NCI-H1105 (cell line): Measurements from ENCODE around the gene TMEM225B.
"Not testable (repeated sequence)": the region's sequence is repeated elsewhere in the genome, so short reads cannot be mapped to it uniquely, and the experiment has no call there.

Experiments
- DNase-seq: peaks from one replicate; lab custom pipeline; 2025; lab: John Stamatoyannopoulos, UW

The TMEM225B gene, protein sequence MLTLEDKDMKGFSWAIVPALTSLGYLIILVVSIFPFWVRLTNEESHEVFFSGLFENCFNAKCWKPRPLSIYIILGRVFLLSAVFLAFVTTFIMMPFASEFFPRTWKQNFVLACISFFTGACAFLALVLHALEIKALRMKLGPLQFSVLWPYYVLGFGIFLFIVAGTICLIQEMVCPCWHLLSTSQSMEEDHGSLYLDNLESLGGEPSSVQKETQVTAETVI

DNA sequence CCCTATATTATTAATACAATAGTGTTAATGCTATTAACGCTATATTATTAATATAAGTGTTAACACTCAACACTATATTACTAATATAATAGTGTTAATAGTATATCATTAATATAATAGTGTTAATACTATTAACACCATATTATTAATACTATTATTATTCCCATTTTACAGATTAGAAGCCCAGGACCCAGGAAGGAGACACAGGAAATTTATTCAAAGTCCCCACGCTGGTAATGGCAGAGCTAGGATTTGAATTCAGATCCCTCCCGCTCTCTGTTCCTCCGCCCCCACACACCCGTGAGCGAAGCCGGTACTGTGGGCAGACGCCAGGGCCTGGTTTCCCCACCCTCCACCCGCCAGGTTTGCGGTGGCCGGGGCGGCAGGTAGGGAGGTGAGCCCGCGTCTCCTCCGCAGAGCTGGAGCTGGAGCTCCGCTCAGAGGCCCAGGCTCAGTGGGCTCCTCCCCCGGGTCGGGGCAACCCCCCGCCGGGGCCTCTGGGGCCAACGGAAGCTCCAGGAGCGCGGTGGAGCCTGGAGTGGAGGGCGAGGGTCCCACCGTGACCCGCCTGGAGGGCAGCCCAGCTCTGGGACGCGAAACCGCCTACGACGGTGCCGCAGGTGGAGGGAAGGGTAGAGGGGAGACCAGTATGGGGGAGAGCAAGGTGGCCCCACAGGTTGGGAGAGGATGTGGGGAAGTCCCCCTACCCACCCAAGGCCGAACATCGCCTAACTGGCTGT lies at the start of gene TMEM225B:
Gene TMEM225B (plus strand): TSS at position 506 of the 740 bp plus-strand sequence. CDS start 6,122 bp downstream, outside the sequence.
- DNase-seq = no peak

DNA sequence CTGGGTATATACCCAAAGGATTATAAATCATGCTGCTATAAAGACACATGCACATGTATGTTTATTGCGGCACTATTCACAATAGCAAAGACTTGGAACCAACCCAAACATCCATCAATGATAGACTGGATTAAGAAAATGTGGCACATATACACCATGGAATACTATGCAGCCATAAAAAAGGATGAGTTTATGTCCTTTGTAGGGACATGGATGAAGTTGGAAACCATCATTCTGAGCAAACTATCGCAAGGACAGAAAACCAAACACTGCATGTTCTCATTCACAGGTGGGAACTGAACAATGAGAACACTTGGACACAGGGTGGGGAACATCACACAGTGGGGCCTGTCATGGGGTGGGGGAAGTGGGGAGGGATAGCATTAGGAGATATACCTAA lies 48.5 kb upstream of the TMEM225B start:
- not testable (repeated sequence) for DNase-seq

DNA sequence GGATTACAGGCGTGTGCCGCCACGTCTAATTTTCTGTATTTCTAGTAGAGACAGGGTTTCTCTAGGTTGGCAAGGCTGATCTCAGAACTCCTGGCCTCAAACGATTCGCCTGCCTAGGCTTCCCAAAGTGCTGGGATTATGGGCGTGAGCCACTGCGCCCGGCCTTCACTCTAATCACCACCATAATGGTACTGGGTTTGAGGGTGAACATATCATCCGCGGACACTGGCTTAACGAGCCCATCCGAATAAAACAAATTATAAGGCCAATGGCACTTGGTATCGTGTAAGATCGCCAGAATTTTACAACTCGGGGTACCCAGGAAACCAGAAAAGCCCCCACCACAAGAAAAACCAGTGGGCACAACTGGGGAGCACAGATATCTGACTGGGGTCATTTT lies 46.7 kb upstream of the TMEM225B start:
- DNase-seq = no peak

DNA sequence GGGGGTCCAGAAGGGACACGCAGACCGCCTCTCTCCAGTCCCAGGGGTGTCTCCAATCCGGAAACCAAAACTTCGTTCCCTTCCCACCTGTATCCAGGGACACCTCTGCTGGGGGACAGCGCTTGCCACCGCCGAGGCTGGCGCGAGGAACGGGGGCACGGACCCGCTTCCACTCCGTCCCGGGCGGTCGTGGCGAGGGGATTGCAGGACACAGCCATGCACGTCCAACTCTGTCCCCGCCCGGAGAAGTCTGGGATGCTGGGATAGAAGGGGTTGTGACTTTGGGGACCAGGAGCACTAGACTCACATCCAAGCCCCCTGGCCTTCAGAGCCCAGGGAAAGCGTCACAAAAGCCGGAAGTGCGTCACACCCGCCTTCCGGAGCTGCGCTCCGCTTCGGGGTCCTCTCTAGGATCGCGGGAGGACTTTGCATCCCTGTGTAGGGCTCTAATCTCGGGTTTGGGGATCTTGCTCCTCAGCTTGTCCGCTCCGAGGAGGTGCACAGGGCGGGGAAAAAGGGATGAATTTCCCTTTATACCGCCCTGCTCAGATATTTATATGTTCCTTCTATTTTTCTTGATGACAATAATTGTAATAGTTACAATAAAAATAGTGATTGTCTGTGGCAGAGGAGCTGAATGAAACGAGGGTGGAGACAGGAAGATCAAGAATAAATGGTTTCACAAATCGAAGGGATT lies 46.2 kb upstream of the TMEM225B start, which contains the start of gene FAM200A:
Gene FAM200A (minus strand): TSS at position 348 of the 697 bp plus-strand sequence. CDS start 3,707 bp downstream, outside the sequence.
- peak; percentile 95 for DNase-seq

DNA sequence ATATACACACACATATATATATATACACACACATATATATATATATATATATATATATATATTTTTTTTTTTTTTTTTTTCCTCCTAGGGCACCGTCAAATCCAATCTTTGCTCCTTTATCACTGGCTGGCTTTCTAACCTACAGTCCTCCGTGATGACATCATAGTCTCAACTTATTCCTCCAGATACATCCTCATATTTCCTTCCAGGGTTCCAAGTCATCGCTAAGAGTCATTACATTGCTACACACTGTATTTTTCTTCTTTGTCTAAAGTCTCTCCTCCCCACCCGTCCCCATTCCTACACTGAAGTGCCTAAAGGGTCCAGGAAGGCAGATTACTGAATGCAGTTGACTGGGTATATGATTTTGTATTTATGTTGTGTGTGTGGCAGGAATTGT lies 45.0 kb upstream of the TMEM225B start:
- no peak for DNase-seq

DNA sequence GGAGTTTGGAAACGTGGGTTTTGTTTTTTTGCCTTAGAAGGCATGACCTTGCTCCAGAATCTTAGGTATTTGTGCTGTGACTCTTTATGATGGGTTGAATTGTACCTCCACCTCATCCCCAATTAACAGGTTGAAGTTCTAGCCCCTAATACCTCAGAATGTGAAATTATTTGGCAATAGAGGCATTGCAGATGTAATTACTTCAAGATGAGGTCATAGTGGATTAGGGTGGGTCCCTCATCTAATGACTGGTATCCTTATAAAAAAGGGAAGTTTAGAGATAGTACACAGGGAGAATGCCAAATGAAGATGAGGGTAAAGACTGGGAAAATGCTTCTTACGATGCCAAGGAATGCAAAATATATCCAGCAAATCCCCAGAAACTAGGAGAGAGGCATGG lies 43.1 kb upstream of the TMEM225B start:
- no peak for DNase-seq

DNA sequence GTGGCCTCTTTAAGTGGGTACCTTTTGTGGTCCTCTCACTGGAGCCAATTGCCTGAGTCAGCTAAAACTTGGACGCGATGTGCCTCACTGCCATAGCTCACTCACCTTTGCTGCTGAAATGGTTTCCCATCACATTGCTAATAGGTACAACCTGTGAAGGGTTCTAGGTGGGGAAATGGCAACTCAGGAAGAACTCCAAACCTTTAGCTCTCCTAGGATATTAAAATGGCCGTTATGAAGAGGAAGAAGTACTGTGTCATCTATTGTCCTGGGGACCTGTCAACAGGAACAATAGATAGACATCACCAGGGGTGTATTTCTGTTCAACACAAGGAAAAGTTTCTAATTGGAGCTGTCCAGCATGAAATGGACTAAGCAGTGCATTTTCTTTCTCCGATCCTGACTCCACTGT lies 40.9 kb upstream of the TMEM225B start:
- DNase-seq = no peak

DNA sequence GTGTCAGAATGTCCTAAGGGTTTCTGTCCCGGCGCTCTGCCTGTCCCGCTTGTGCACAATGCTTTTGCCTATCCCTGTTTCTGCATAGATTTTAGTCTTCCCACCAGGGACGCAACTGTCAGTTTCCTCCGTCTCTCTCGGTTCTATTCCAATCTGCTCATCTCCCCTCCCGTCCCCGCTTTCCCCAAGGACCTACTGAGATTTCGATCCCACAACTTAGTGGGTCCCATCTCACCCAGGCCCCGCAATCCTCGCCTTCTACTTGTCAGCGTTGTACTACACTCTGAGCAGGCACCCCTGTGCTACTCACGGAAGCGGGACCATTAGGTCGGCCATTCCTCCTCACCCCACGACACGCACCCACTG lies 40.1 kb upstream of the TMEM225B start:
- DNase-seq = no peak

DNA sequence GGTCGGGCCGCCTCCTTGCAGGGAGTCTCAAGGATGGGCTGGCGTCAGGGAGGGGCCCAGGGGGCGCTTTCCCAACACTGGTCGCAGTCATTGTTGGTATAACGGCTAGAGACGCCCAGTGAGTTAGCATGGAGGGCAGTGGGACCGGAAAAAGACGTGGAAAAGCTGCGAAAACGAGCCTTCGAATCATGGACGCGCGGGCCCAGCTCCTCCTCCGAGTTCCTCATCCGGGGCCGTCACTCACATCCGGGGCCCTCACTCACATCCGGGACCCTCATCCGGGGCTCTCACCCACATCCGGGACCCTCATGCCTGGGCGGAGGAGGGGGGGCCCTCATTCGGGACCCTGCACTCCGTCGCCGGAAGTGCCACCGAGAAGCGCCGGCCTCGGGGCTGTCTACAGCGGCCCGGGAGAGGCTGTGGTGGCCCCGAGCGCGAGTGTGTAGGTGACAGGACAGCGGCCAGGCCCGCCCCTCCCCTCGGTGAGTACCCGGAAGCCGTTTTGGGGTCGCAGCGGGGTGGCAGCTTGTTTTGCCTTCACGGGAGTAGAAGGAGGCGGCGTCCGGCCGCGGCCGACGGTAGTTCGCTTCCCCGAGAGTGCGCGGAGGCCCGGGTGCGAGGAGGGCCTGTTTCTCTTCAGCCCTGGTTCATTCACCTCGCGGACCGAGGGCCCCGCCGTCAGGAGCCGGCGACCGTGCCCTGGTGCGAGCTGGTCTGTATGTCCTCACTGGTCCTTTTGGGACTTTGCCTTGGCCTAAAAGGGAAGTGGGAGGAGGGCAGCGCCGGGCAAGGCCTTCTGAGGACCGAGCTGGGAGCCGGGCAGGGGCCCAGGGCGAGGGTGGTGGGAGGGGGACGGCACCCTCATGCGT lies 39.5 kb upstream of the TMEM225B start, which contains the start of gene ZNF655:
Gene ZNF655 (plus strand): TSS at position 337 of the 869 bp plus-strand sequence. CDS start 1,918 bp downstream, outside the sequence.
- peak; percentile 86 for DNase-seq

DNA sequence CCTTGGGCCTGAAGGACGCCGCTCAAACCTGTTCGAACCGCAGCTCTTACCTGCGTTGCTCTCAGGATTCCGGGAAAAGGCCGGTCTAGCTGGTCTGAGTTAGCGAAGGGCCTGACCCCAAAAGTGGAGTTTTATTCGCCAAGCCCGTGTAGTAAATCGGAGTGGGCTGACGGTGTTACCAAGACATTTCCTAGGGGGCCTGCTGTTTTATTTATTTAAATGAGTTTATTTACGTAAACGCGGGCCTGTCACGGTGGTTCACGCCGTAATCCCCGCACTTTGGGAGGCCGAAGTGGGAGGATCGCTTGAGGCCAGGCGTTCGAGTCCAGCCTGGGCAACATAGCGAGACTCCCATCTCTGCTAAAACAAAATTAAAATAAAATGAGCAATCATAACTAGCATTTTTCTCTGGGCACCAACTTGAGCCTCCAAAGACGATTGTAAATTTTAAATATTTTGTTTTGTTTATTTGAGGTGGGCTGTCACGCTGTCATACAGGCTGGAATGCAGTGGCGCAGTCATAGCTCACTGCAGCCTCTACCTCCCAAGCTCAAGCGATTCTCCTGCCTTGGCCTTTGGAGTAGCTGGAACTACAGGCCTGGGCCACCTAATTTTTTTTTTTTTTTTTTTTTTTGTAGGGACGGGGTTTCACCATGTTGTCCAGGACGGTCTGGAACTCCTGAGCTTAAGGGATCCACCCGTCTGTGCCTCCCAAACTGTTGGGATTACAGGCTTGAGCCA lies 38.7 kb upstream of the TMEM225B start:
- DNase-seq = no peak

DNA sequence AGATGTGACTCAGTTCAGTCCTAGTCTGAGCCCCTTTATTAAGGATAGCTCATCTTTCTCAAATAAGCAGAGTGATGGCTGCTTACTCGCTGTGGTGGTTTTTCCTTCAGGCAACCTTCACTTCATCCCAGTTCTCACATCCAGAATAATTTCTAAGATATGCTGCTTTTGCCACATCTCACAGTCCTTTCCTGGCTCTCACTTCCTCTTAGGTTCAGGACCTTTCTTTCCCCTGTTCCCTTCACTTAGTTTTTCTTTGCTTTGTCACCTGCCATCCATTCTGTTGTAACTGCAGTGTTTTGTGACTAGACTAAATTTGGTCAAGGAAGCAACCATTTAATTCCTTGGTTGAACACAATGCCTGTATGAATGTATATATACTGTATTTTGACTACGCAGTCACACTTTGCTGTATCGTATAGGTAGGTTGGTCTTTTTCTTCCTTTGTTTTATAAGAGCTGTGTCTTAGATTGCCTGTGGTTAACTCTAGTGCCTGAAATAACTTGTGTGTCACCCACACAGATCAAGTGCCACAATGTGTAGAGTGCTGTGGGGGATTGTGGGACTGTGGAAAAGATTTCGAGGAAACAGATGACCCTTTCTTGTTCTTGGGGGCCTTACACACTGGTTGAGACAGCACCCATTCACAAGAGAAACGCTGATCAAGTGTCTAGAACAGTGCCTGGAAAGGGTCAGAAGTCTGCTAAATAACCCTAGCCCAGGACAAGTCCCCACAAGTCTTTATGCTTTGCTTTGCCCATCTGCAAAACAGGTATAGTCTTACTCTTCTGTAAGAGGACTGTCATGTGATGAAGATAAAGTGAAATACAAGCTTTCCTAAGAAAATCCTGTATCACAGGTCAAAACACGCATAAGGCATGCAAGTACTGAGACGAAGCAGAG lies 37.0 kb upstream of the TMEM225B start:
- no peak for DNase-seq

DNA sequence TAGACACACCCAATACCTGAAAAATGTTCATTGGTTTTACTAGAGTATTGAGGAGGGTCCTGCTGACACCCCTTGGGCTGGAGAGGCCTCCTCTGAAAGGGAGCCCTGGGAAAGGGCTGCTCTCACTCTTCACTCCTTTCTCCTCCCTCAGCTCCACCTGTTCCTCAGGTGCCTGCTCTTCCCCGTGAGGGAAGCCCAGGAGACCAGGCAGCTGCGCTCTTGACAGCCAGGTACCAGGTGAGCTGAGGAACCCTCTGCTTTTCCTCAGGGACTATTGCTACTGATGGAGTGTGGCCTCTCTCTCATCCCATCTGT lies 36.4 kb upstream of the TMEM225B start:
- no peak for DNase-seq

DNA sequence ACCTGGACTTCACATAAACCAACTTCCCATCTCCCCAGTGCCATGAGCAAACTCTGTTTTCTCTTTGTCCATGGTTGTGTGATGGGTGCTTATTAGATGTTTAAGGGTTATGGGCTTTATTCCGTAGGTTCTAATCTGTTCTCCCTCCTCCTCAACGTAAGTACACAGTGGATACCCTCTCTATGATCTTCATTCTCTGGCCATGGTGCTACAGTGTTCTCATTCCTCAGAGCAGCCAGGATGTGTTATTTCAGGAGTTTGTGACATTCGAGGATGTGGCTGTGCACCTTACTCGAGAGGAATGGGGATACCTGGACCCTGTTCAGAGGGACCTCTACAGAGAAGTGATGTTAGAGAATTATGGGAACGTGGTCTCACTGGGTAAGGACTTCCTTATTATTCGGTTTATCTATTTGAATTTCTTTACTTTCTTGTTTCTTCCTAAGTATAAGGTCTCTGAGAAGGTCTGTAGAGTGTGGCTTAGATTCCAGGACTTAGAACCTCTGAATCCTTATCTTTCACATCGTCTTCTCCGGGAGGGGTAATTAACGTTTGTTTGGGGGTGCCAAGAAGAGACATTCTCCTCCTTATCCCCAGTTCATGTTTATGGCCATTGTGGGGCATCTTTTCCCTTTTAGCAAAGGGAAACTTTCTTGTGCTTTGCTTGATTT lies 35.8 kb upstream of the TMEM225B start:
- no peak for DNase-seq

DNA sequence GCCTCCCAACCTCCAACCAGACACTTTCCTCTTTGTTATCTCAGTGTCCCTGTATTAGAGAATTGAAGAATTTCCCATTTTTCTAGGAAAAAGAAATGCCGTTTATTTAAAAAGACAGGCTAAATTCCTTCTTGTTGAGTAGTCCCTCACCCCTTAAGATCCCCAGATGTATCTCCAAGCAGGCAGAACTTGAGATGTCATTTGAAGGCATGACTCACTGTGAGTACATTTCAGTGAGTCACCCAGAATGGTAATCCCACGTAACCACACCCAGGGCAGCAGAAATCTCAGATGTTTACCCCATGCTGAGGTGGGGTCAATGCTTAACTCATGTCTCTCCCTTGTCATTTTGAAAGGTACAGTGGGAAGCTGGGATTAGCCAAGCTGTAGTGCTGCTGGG lies 35.2 kb upstream of the TMEM225B start:
- DNase-seq = no peak

DNA sequence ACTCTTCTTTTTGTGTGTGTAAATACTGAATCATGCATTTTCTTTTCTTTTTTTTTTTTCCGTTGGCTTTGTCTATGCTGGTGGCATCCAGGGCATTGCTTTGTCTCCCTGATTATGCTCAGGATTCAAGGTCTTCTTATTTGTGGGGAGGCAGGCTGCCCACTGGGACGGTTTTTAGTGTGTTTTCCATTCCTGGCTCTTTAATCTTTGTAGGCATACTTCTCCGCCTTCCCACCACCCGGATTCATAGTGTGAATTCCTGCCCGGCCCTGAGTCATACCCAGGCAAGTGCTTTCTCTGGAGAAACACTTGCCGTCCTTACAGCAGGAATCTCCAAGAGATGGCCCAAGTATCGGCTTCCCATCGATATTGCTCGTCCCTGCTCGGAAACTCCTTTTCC lies 34.4 kb upstream of the TMEM225B start:
- no peak for DNase-seq

DNA sequence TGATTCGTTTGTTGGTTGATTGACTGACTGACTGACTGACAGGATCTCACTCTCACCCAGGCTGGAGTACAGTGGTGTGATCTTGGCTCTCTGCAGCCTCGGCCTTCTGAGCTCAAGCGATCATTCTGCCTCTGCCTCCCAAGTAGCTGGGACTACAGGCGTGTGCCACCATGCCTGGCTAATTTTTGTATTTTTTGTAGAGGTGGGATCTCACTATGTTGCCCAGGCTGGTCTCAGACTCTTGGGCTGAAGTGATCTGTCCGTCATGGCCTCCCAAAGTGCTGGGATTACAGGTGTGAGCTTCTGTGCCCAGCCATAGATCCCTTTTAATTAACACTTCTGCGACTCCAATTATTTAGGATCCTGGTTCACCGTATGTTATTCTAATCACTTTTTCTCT lies 29.3 kb upstream of the TMEM225B start:
- DNase-seq = not testable (repeated sequence)

DNA sequence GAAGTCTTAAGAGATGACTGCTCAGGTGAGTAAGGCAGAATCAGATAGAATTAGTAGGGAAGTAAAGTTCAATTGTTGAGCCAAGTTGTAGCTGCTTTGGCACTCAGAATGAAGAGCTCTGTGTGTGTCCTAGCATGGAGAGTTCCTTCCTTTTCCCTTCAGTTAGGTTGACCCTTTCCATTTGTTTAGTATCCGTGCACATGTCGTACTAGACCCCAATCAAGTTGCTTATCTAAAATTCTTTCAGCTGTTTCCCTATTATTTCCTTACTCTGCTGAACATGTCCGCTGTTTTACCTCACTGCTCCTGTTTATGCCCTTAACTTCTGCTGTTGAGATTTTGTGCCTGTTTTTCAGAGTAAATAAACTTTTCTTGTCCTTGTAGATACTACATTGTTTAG lies 26.3 kb upstream of the TMEM225B start:
- DNase-seq = no peak

DNA sequence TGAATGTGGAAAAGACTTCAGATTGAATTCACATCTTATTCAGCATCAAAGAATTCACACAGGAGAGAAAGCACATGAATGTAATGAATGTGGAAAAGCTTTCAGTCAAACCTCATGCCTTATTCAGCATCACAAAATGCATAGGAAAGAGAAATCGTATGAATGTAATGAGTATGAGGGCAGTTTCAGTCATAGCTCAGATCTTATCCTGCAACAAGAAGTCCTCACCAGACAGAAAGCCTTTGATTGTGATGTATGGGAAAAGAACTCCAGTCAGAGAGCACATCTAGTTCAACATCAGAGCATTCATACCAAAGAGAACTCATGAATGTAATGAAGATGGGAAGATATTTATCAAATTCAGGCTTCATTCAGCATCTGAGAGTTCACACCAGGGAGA lies 24.8 kb upstream of the TMEM225B start:
- no peak for DNase-seq

DNA sequence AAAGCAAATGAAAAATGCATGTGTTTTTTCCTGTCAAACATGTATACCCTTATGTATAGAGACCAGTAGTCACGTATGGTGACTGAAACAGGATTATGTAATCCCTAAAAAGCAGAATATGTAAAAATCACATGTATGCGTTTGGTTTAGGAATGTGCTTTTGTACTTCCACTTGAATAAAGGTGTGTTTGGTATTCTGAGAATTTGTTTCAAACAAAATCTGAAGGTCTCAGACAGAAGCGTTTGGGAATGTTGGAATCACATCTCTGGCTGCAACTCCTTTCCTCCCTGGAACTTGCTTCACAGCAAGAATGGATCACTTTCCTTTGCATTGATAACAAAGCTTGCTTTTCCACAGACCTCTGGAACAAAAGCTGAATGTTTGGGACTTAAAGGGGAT lies 21.8 kb upstream of the TMEM225B start:
- no peak for DNase-seq
